HG03439 (cell line): ENCODE data around the gene NFKBIA.
"Not testable (repeated sequence)": the region's sequence is repeated elsewhere in the genome, so short reads cannot be mapped to it uniquely, and the experiment has no call there.

ENCODE experiments used
- ATAC-seq: cut with Tn5 transposase; IDR thresholded peaks from one replicate; pipeline ENCODE4 v1.9.1; 2021; ENCODE audit warnings: mild to moderate bottlenecking, moderate library complexity; ENCODE audit not compliant: unreplicated experiment

Gene NFKBIA

GRCh38 chr14:35404449-35405303 is at the start of gene NFKBIA:
TSS of gene NFKBIA (minus strand) at chr14:35404749. CDS start at chr14:35404644, 105 bp downstream.
- peak; percentile 64 for ATAC-seq

- no peak for ATAC-seq
These were observed 41.9 kb upstream of the NFKBIA start for GRCh38 chr14:35446450-35446849.

- no peak for ATAC-seq
These were observed 39.6 kb upstream of the NFKBIA start for GRCh38 chr14:35444104-35444503.

GRCh38 chr14:35441160-35441559 is 36.6 kb upstream of the NFKBIA start:
- ATAC-seq: no peak

GRCh38 chr14:35438910-35439713 is 34.6 kb upstream of the NFKBIA start:
- ATAC-seq: no peak

- not testable (repeated sequence) for ATAC-seq
These were observed 33.9 kb upstream of the NFKBIA start for GRCh38 chr14:35438492-35438891.

GRCh38 chr14:35435177-35435576 is 30.6 kb upstream of the NFKBIA start:
- ATAC-seq: no peak

GRCh38 chr14:35433826-35434225 is 29.3 kb upstream of the NFKBIA start:
- ATAC-seq: no peak

GRCh38 chr14:35430459-35431199 is 26.1 kb upstream of the NFKBIA start:
- no peak for ATAC-seq

GRCh38 chr14:35429951-35430350 is 25.4 kb upstream of the NFKBIA start:
- ATAC-seq: no peak

GRCh38 chr14:35425850-35426249 is 21.3 kb upstream of the NFKBIA start:
- no peak for ATAC-seq

GRCh38 chr14:35423621-35424020 is 19.1 kb upstream of the NFKBIA start:
- ATAC-seq: no peak

GRCh38 chr14:35420036-35420811 is 15.7 kb upstream of the NFKBIA start:
- ATAC-seq: no peak

- no peak for ATAC-seq
These were observed 14.9 kb upstream of the NFKBIA start for GRCh38 chr14:35419429-35419841.

- no peak for ATAC-seq
These were observed 13.5 kb upstream of the NFKBIA start for GRCh38 chr14:35418093-35418492.

- ATAC-seq: peak; percentile 57
These were observed 11.7 kb upstream of the NFKBIA start for GRCh38 chr14:35416108-35416750.

- no peak for ATAC-seq
These were observed 9.8 kb upstream of the NFKBIA start for GRCh38 chr14:35414365-35414764.

- ATAC-seq: no peak
These were observed 7.9 kb upstream of the NFKBIA start for GRCh38 chr14:35412272-35413056.

GRCh38 chr14:35410858-35411257 is 6.3 kb upstream of the NFKBIA start:
- no peak for ATAC-seq
